ENCODE results near the gene IFRD1.

- TF ChIP-seq POLR2AphosphoS5 (IDR thresholded peaks at IDR 0.05) (no peak), POLR2A (IDR thresholded peaks at IDR 0.05; ENCODE audit: low read depth) (no peak)
Measured at GRCh38 chr7:112405286-112405685, 45.0 kb upstream of the IFRD1 start.
